K562 (cell line): ENCODE measurements around the gene PAQR6. TPM values are rescaled to one million over a fixed set of nuclear protein-coding genes. Genes with fewer than 3 reads are reported as not detected.

ENCODE experiments used
- GTF2B ChIP-seq: IDR thresholded peaks from 2 replicates; pipeline ENCODE4 v1.6.1; 2011; ENCODE audit not compliant: insufficient read length; ENCODE audit errors: extremely low read depth
- HDAC1 ChIP-seq, 2 experiments: fragments of 450-650 bp; IDR thresholded peaks; 2 replicates each; pipeline ENCODE4 v1.6.1; 2016 to 2017; ENCODE audit warnings: inconsistent platforms in 1 of 2, mild to moderate bottlenecking in 1 of 2, moderate library complexity in 1 of 2
- ILF3 ChIP-seq: fragments of 450-650 bp; IDR thresholded peaks from 2 replicates; pipeline ENCODE4 v1.6.1; 2018; ENCODE audit warnings: antibody characterized with exemption, mild to moderate bottlenecking, moderate library complexity, borderline replicate concordance
- RBBP5 ChIP-seq: fragments of 200-600 bp; sonication (generic); IDR thresholded peaks from 2 replicates; pipeline ENCODE4 v1.6.1; 2012; ENCODE audit warnings: borderline replicate concordance, mild to moderate bottlenecking, low read length, control low read depth, inconsistent platforms; ENCODE audit not compliant: insufficient read depth, poor library complexity, severe bottlenecking
- RBM34 ChIP-seq: fragments of 200-400 bp; formaldehyde crosslinking; IDR thresholded peaks from 2 replicates; pipeline ENCODE4 v1.6.1; 2018; ENCODE audit warnings: low read length, borderline replicate concordance; ENCODE audit not compliant: insufficient read depth
- SMAD3 ChIP-seq: fragments of 450-650 bp; formaldehyde crosslinking; conservative IDR thresholded peaks from 2 replicates; pipeline ENCODE4 v1.4.0; 2020; ENCODE audit warnings: mild to moderate bottlenecking
- SRSF7 ChIP-seq: fragments of 200-400 bp; formaldehyde crosslinking; optimal IDR thresholded peaks from 2 replicates; pipeline ENCODE3; 2017; ENCODE audit warnings: mild to moderate bottlenecking, low read depth, low read length
- ZBTB9 ChIP-seq: fragments of 450-650 bp; formaldehyde crosslinking; IDR thresholded peaks from 2 replicates; pipeline ENCODE4 v1.4.0; 2020; ENCODE audit warnings: mild to moderate bottlenecking, moderate library complexity
- ZNF398 ChIP-seq: fragments of 250-450 bp; sonication (Bioruptor Pico); IDR thresholded peaks from 2 replicates; pipeline ENCODE4 v1.8.0; 2021; ENCODE audit warnings: moderate library complexity, mild to moderate bottlenecking, inconsistent platforms
- ZNF444 ChIP-seq: fragments of 250-450 bp; sonication (Bioruptor Pico); IDR thresholded peaks from 2 replicates; pipeline ENCODE4 v1.4.0; 2020; ENCODE audit warnings: mild to moderate bottlenecking, moderate library complexity
- polyA plus RNA-seq, 8 experiments: library from polyadenylated mRNA; depleted of rRNA in 4 of 8; stranded (reverse) in 5 of 8; unstranded in 3 of 8; fragments of >200 nt; fragmentation: Nextera tagmentation in 2 of 8; fragmentation: Illumina TruSeq in 1 of 8; extraction: Ambion mirVana in 2 of 8; extraction: Trizol in 1 of 8; gene quantifications; 2 replicates each; pipeline versions ENCODE4 v1.2.1 to v1.2.3, GENCODE V29; 2011 to 2014; ENCODE audit warnings: inconsistent platforms in 1 of 8, missing spikeins in 1 of 8
- total RNA-seq, 7 experiments: library from RNA; depleted of rRNA in 6 of 7; stranded (reverse); fragments of >200 nt in 6 of 7; fragmentation: Illumina TruSeq in 2 of 7; extraction: Trizol in 2 of 7; gene quantifications; 2 replicates each; pipeline versions ENCODE4 v1.2.1 to v1.2.3, GENCODE V29; 2011 to 2021; ENCODE audit warnings: low replicate concordance in 1 of 7
- TF ChIP-seq, protein P1 (sequence below): fragments of 450-650 bp; IDR thresholded peaks from 2 replicates; pipeline ENCODE4 v1.7.1; 2018; ENCODE audit warnings: mild to moderate bottlenecking, low read depth; ENCODE audit not compliant: partially characterized antibody
- TF ChIP-seq, protein P2 (sequence below): sonication (generic); formaldehyde crosslinking; IDR thresholded peaks from 2 replicates; pipeline ENCODE4 v1.8.0; 2022; ENCODE audit warnings: missing genetic modification reagents, mild to moderate bottlenecking, borderline replicate concordance
- TF ChIP-seq, protein P3 (sequence below): fragments of 250-450 bp; sonication (Bioruptor Pico); IDR thresholded peaks from 2 replicates; pipeline ENCODE4 v1.5.0; 2021
- TF ChIP-seq, protein P4 (sequence below): fragments of 250-450 bp; sonication (Bioruptor Pico); IDR thresholded peaks from 2 replicates; pipeline ENCODE4 v1.5.0; 2020; ENCODE audit warnings: mild to moderate bottlenecking

Gene PAQR6
- total and polyA plus RNA-seq, 9 of the 15 experiments (the other 6 are each of a cell fraction or from before 2014, with no cell fraction given) = 0.07 to 1.8 (median 0.62) TPM

DNA sequence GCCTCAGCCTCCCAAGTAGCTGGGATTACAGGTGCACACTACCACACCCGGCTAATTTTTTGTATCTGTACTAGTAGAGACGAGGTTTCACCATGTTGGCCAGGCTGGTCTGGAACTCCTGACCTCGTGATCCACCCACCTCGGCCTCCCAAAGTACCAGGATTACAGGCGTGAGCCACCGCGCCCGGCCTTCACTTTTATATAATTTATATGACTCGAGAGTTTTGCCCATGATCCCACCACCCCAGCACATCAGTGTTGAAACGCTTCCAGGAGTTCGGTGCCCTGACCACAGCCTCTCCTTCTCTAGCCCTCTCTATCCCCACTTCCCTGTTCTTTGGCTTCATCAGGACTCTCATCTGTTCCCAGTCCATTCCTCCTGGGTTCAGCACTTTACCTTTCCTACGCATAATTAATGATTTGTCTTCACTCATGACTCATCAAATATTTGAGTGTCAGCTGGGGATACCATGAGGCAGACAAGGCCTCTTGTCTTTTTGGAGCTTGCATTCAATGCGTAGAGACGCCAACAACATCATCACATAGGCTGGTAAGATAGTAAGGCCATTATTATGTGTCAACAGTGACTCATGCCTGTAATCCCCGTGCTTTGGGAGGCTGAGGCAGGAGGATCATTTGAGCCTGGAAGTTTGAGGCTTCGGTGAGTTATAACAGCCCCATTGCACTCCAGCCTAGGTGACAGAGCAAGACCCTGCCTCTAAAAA is 33.7 kb downstream of the PAQR6 start (continued):
- TF ChIP-seq, protein P1, sequence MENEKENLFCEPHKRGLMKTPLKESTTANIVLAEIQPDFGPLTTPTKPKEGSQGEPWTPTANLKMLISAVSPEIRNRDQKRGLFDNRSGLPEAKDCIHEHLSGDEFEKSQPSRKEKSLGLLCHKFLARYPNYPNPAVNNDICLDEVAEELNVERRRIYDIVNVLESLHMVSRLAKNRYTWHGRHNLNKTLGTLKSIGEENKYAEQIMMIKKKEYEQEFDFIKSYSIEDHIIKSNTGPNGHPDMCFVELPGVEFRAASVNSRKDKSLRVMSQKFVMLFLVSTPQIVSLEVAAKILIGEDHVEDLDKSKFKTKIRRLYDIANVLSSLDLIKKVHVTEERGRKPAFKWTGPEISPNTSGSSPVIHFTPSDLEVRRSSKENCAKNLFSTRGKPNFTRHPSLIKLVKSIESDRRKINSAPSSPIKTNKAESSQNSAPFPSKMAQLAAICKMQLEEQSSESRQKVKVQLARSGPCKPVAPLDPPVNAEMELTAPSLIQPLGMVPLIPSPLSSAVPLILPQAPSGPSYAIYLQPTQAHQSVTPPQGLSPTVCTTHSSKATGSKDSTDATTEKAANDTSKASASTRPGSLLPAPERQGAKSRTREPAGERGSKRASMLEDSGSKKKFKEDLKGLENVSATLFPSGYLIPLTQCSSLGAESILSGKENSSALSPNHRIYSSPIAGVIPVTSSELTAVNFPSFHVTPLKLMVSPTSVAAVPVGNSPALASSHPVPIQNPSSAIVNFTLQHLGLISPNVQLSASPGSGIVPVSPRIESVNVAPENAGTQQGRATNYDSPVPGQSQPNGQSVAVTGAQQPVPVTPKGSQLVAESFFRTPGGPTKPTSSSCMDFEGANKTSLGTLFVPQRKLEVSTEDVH = no peak
- no peak for TF ChIP-seq RBM34
- TF ChIP-seq, protein P2, sequence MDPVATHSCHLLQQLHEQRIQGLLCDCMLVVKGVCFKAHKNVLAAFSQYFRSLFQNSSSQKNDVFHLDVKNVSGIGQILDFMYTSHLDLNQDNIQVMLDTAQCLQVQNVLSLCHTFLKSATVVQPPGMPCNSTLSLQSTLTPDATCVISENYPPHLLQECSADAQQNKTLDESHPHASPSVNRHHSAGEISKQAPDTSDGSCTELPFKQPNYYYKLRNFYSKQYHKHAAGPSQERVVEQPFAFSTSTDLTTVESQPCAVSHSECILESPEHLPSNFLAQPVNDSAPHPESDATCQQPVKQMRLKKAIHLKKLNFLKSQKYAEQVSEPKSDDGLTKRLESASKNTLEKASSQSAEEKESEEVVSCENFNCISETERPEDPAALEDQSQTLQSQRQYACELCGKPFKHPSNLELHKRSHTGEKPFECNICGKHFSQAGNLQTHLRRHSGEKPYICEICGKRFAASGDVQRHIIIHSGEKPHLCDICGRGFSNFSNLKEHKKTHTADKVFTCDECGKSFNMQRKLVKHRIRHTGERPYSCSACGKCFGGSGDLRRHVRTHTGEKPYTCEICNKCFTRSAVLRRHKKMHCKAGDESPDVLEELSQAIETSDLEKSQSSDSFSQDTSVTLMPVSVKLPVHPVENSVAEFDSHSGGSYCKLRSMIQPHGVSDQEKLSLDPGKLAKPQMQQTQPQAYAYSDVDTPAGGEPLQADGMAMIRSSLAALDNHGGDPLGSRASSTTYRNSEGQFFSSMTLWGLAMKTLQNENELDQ (CRISPR knock-in tag) = no peak
- TF ChIP-seq, protein P3, sequence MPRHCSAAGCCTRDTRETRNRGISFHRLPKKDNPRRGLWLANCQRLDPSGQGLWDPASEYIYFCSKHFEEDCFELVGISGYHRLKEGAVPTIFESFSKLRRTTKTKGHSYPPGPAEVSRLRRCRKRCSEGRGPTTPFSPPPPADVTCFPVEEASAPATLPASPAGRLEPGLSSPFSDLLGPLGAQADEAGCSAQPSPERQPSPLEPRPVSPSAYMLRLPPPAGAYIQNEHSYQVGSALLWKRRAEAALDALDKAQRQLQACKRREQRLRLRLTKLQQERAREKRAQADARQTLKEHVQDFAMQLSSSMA (CRISPR knock-in tag) = no peak
- no peak for TF ChIP-seq ZNF398
- no peak for TF ChIP-seq ILF3
- peak; percentile 15 for TF ChIP-seq RBBP5
- TF ChIP-seq HDAC1 (IDR thresholded peaks at IDR 0.05) = peak in 1 of 2 experiments; percentile 58; a peak in 2 of 4 replicates
- TF ChIP-seq GTF2B = no peak
- no peak for TF ChIP-seq ZBTB9 (CRISPR knock-in tag)
- TF ChIP-seq ZNF444 (CRISPR knock-in tag) = no peak
- no peak for TF ChIP-seq SRSF7
- TF ChIP-seq SMAD3 (CRISPR knock-in tag) = no peak
- TF ChIP-seq, protein P4, sequence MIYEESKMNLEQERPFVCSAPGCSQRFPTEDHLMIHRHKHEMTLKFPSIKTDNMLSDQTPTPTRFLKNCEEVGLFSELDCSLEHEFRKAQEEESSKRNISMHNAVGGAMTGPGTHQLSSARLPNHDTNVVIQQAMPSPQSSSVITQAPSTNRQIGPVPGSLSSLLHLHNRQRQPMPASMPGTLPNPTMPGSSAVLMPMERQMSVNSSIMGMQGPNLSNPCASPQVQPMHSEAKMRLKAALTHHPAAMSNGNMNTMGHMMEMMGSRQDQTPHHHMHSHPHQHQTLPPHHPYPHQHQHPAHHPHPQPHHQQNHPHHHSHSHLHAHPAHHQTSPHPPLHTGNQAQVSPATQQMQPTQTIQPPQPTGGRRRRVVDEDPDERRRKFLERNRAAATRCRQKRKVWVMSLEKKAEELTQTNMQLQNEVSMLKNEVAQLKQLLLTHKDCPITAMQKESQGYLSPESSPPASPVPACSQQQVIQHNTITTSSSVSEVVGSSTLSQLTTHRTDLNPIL (CRISPR knock-in tag) = no peak
